Lung (tissue), 12 donors: Measurements from ENCODE around the gene PRELP. TPM values are rescaled to one million over a fixed set of nuclear protein-coding genes. Genes with fewer than 3 reads are reported as not detected.
A peak's percentile ranks its signal among the peaks of the same experiment; 100 is the strongest.

ENCODE experiments used
- ATAC-seq: fragments of 200-7000 bp; cut with Tn5 transposase; one replicate; pipeline ENCODE4 v1.9.1; 2020; ENCODE audit warnings: moderate number of reproducible peaks; ENCODE audit not compliant: insufficient read depth, low FRiP score
- DNase-seq, 3 donors: peaks; one replicate each; pipeline ENCODE4 v3.0.0-alpha.2; 2013 to 2017
- H3K27ac ChIP-seq, 2 donors: one replicate each; pipeline ENCODE4 v1.5.1; 2013; ENCODE audit warnings: mild to moderate bottlenecking in 2 of 2, moderate library complexity in 2 of 2, control low read depth in 1 of 2, inconsistent platforms in 1 of 2, low read depth in 1 of 2, low read length in 1 of 2
- H3K27me3 ChIP-seq, 3 donors: one replicate each; pipeline ENCODE4 v1.5.1; 2013; ENCODE audit warnings: low read length in 2 of 3; ENCODE audit not compliant: control insufficient read depth in 3 of 3, insufficient read depth in 3 of 3
- H3K36me3 ChIP-seq, 4 donors: one replicate each; pipeline ENCODE4 v1.5.1; 2013; ENCODE audit warnings: low read length in 4 of 4, mild to moderate bottlenecking in 1 of 4, moderate library complexity in 1 of 4; ENCODE audit not compliant: control insufficient read depth in 4 of 4, insufficient read depth in 4 of 4
- H3K4me1 ChIP-seq, 5 donors: one replicate each; pipeline ENCODE4 v1.5.1; 2013; ENCODE audit warnings: low read length in 5 of 5, mild to moderate bottlenecking in 2 of 5, moderate library complexity in 1 of 5; ENCODE audit not compliant: control insufficient read depth in 5 of 5, insufficient read depth in 5 of 5
- H3K4me3 ChIP-seq: one replicate; pipeline ENCODE4 v1.5.1; 2013; ENCODE audit warnings: mild to moderate bottlenecking, control low read depth, moderate library complexity
- H3K9ac ChIP-seq, 2 donors: one replicate each; pipeline ENCODE4 v1.5.1; 2013; ENCODE audit warnings: low read length in 2 of 2, control low read depth in 1 of 2; ENCODE audit not compliant: insufficient read depth in 1 of 2
- H3K9me3 ChIP-seq, 4 donors: one replicate each; pipeline ENCODE4 v1.5.1; 2013; ENCODE audit warnings: low read length in 3 of 4, mild to moderate bottlenecking in 1 of 4, moderate library complexity in 1 of 4; ENCODE audit not compliant: control insufficient read depth in 4 of 4, insufficient read depth in 3 of 4
- WGBS, 2 donors: extraction: QIAGEN DNeasy Blood & Tissue Kit; methylation state at CpG; one replicate each; pipeline ENCODE4 v1.1.7; 2013; 5-methylcytosine and 5-hydroxymethylcytosine counted together
- polyA plus RNA-seq, 2 donors: library from polyadenylated mRNA; stranded (reverse); fragments of 200-250 nt; gene quantifications; one replicate each; pipeline ENCODE4 v1.2.1, GENCODE V29; 2013
- total RNA-seq, 2 donors: library from RNA; depleted of rRNA in 1 of 2; stranded (reverse); fragments of >200 nt in 1 of 2; gene quantifications; one replicate each; pipeline ENCODE4 v1.2.1, GENCODE V29; 2014 to 2021
- TF ChIP-seq, protein P1 (sequence below): IDR thresholded peaks from 2 replicates; pipeline ENCODE4 v1.5.1; 2012; ENCODE audit warnings: mild to moderate bottlenecking; ENCODE audit errors: control extremely low read depth, extremely low read depth
- donor health status: control.
- donor health status: control.
- donor health status: Bipolar disorder and iron deficiency.
- donor health status: healthy.
- donor health status: DM: yes; HTN: yes; CAD: no.

PRELP gene
- total and polyA plus RNA-seq, 4 donors, result 2.0 to 26.0 (median 13.6) TPM

DNA sequence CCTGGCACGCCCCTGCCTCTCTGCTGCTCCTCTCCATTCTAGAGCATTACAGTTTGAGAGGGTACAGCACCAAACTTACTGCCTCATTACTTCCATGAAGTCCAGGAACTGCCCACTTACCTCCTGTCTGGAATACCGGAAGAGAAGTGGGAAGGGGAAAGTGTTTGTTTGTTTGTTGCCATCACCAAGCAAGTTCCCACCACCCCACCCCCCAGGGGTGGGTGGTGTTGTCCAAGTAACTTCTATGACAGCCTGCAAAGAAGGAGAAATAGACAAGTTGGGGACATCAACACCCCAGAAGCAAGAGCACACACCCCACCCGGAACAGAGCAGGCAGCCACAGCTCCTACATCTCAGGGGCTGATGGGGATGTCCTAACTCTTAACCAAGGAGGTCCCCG, 36.3 kb downstream of the PRELP start:
- no peak overlapping the region for H3K9ac ChIP-seq
- peak overlapping the region in 1 of 2 donors; percentile 74 for H3K27ac ChIP-seq
- no peak overlapping the region for H3K4me3 ChIP-seq
- no peaks in the 10 kb centered on the region for H3K36me3 ChIP-seq
- no peaks in the 10 kb centered on the region for H3K27me3 ChIP-seq
- peaks cover 0 to 20% (median 15%) of the 10 kb centered on the region in 5 donors for H3K4me1 ChIP-seq
- 76 to 81% methylated on average over 4 of the region's 4 CpGs for WGBS, 2 donors
- H3K9me3 ChIP-seq, result no peaks in the 10 kb centered on the region
- no peak for DNase-seq
- ATAC-seq, result no peak
- TF ChIP-seq, protein P1, sequence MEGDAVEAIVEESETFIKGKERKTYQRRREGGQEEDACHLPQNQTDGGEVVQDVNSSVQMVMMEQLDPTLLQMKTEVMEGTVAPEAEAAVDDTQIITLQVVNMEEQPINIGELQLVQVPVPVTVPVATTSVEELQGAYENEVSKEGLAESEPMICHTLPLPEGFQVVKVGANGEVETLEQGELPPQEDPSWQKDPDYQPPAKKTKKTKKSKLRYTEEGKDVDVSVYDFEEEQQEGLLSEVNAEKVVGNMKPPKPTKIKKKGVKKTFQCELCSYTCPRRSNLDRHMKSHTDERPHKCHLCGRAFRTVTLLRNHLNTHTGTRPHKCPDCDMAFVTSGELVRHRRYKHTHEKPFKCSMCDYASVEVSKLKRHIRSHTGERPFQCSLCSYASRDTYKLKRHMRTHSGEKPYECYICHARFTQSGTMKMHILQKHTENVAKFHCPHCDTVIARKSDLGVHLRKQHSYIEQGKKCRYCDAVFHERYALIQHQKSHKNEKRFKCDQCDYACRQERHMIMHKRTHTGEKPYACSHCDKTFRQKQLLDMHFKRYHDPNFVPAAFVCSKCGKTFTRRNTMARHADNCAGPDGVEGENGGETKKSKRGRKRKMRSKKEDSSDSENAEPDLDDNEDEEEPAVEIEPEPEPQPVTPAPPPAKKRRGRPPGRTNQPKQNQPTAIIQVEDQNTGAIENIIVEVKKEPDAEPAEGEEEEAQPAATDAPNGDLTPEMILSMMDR, result no peak

DNA sequence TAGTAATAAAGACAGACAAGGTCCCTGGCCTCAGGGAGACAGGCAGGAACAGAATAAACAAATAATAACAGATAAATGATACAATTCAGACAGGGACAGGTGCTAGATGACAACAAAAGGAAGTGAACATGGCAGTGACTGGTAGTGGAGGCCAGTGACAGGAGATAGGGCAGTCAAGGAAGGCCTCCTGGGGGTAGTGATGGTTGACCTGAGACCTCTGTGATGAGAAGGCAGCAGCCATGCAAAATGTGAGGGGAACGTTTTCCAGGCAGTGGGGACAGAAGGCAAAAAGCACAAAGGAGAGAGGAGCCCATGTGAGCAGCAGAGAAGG, 36.9 kb downstream of the PRELP start:
- TF ChIP-seq, protein P1, result no peak
- Histone ChIP-seq H3K9me3 (no peaks in the 10 kb centered on the region), H3K4me3 (no peak overlapping the region), H3K9ac (no peak overlapping the region), H3K27me3 (no peaks in the 10 kb centered on the region), H3K27ac (peak overlapping the region; percentile 13 to 74), H3K4me1 (peaks cover 0 to 15% (median 11%) of the 10 kb centered on the region in 5 donors), H3K36me3 (no peaks in the 10 kb centered on the region)
- no peak for ATAC-seq
- WGBS, 2 donors, result 60 to 73% methylated on average over 1 of the region's 1 CpG
- no peak for DNase-seq

DNA sequence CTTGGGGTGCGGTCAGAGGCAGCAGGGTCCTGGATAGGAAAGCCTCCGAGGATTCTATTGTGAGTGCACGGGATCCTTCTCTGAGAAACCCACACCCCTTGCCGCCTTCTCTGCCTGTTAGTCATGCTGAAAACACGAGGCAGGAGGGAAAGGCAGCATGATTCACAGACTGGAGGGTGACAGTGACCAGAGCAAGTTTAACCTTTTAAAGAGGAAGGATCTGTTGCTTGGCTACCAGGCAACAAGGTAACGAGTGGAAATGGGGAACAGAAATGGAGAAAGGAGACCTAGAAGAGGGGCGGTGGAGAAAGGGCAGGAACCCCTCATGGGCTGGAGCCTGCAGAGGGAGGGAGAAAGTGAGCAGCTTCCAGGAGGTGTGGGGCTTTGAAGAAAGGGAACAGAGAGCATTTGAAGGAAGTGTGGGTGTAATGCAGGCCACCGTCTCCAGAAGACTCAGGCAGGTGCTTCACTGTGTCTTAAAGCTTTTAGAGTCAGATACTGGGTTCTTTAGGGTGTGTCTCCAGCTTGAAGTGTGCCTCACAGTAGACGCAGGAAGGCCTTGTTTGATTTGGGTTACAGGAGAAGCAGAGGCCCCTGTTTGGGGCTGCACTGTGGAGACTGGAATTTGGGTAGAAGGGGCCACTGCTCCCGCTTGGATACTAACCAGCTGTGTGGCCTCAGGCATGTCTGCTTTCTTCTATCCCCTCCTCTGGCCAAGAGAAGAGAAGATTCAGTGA, 37.4 kb downstream of the PRELP start:
- Histone ChIP-seq H3K4me1 (peaks cover 0 to 14% (median 8%) of the 10 kb centered on the region in 5 donors), H3K4me3 (no peak overlapping the region), H3K9ac (no peak overlapping the region), H3K27ac (peak overlapping the region; percentile 28 to 74), H3K9me3 (no peaks in the 10 kb centered on the region), H3K27me3 (no peaks in the 10 kb centered on the region), H3K36me3 (no peaks in the 10 kb centered on the region)
- DNase-seq, result no peak
- ATAC-seq, result peak; percentile 68
- WGBS, 2 donors, result 38 to 42% methylated on average over 10 of the region's 10 CpGs
- TF ChIP-seq, protein P1, result no peak

DNA sequence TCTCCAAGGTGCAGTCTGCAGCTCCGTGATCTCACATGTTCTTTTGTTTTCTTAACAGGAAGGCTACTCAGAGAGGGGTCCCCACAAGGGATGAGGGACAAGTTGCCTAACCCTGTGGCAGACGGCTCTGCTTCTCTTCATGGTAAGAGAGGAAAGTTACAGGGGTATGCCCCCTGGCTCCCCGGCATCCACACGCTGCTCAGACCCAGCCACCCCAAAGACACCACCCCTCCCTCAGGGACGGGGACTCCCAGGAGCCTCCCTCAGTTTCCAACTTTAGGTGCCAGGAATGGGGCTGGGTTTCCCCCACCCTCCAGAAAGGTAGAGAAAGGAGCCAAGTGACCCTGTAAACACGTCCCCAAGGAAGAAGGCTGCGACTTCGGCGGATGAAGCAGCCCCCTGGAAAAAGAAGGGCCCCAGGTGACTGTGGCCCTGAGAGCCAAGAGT, 38.0 kb downstream of the PRELP start:
- TF ChIP-seq, protein P1, result no peak
- H3K36me3 ChIP-seq, result no peaks in the 10 kb centered on the region
- DNase-seq (no peak), ATAC-seq (no peak)
- peak overlapping the region in 1 of 2 donors; percentile 22 for H3K27ac ChIP-seq
- H3K27me3 ChIP-seq, result no peaks in the 10 kb centered on the region
- peaks cover 0 to 10% (median 7%) of the 10 kb centered on the region in 5 donors for H3K4me1 ChIP-seq
- no peak overlapping the region for H3K9ac ChIP-seq
- 61 to 78% methylated on average over 9 of the region's 9 CpGs for WGBS, 2 donors
- H3K9me3 ChIP-seq, result no peaks in the 10 kb centered on the region
- H3K4me3 ChIP-seq, result no peak overlapping the region
